H1 (cell line): Measurements from ENCODE around the gene TLCD5. TPM values are rescaled to one million over a fixed set of nuclear protein-coding genes. Genes with fewer than 3 reads are reported as not detected.

Experiments
- CTCF ChIA-PET: fragments of 300-600 bp; sonication (Branson Sonifier 250); formaldehyde crosslinking; loops from one replicate; lab custom pipeline; 2021; ENCODE audit not compliant: partially characterized antibody; lab: Charles Lee
- POLR2A ChIA-PET: fragments of 300-600 bp; sonication (Branson Sonifier 250); formaldehyde crosslinking; loops from one replicate; lab custom pipeline; 2021; ENCODE audit warnings: inconsistent platforms; ENCODE audit not compliant: partially characterized antibody; lab: Charles Lee
- DNase-seq, 2 experiments: peaks; one replicate each; pipeline versions ENCODE4 v3.0.0 to v3.0.0-alpha.2; 2010 to 2022; ENCODE audit warnings: low spot score in 2 of 2, low read depth in 1 of 2, mixed read lengths in 1 of 2
- FAIRE-seq: peaks from 2 replicates; lab custom pipeline; 2011; peaks lifted over from hg19 to GRCh38; lab: Jason Lieb, UNC
- H2AFZ ChIP-seq: 2 replicates; pipeline ENCODE4 v1.8.1; 2012; ENCODE audit warnings: low read length, inconsistent platforms
- H2AK5ac ChIP-seq: 2 replicates; pipeline ENCODE4 v1.6.1; 2013; ENCODE audit warnings: low read depth, low read length
- H2BK120ac ChIP-seq: replicated peaks from 2 replicates; pipeline ENCODE3; 2013; ENCODE audit warnings: low read depth, low read length, inconsistent platforms
- H2BK12ac ChIP-seq: 2 replicates; pipeline ENCODE4 v1.6.1; 2013; ENCODE audit warnings: low read depth, low read length
- H2BK15ac ChIP-seq: 2 replicates; pipeline ENCODE4 v1.6.1; 2013; ENCODE audit warnings: low read length
- H2BK20ac ChIP-seq: 2 replicates; pipeline ENCODE4 v1.6.1; 2013; ENCODE audit warnings: low read length
- H2BK5ac ChIP-seq: 2 replicates; pipeline ENCODE4 v1.6.1; 2013; ENCODE audit warnings: low read depth, low read length
- H3K14ac ChIP-seq: 2 replicates; pipeline ENCODE4 v1.6.1; 2013; ENCODE audit warnings: inconsistent platforms; ENCODE audit not compliant: insufficient read length
- H3K18ac ChIP-seq: 2 replicates; pipeline ENCODE4 v1.6.1; 2013; ENCODE audit warnings: low read length; ENCODE audit errors: extremely low read depth
- H3K23ac ChIP-seq: 2 replicates; pipeline ENCODE4 v1.6.1; 2013; ENCODE audit warnings: inconsistent platforms; ENCODE audit not compliant: insufficient read length
- H3K23me2 ChIP-seq: 2 replicates; pipeline ENCODE4 v1.6.1; 2013; ENCODE audit warnings: low read depth, low read length
- H3K27ac ChIP-seq: 2 replicates; pipeline ENCODE4 v1.6.1; 2011; ENCODE audit warnings: low read depth, low read length, inconsistent platforms
- H3K27me3 ChIP-seq, 4 experiments: replicated peaks in 1 of 4; 1 replicate in 1 of 4; 2 replicates in 3 of 4; pipeline versions ENCODE4 v1.6.1 to v1.8.1; 2011 to 2013; ENCODE audit warnings: low read length in 3 of 4, mild to moderate bottlenecking in 3 of 4, inconsistent platforms in 2 of 4, mixed read lengths in 2 of 4, moderate library complexity in 1 of 4; ENCODE audit not compliant: control insufficient read depth in 3 of 4, insufficient read depth in 3 of 4; ENCODE audit errors: extremely low read depth in 1 of 4
- H3K36me3 ChIP-seq, 4 experiments: 2 replicates each; pipeline versions ENCODE4 v1.6.1 to v1.8.1; 2011 to 2013; ENCODE audit warnings: mild to moderate bottlenecking in 4 of 4, low read length in 3 of 4, moderate library complexity in 2 of 4, control low read depth in 1 of 4, inconsistent platforms in 1 of 4; ENCODE audit not compliant: insufficient read depth in 4 of 4, control insufficient read depth in 2 of 4
- H3K4ac ChIP-seq: replicated peaks from 2 replicates; pipeline ENCODE3; 2013; ENCODE audit warnings: low read length, low read depth, mixed read lengths, inconsistent platforms; ENCODE audit not compliant: insufficient read length
- H3K4me1 ChIP-seq, 4 experiments: replicated peaks in 1 of 4; 1 replicate in 1 of 4; 2 replicates in 3 of 4; pipeline versions ENCODE4 v1.6.1 to v1.8.1; 2011 to 2013; ENCODE audit warnings: low read length in 3 of 4, inconsistent platforms in 2 of 4, mixed read lengths in 1 of 4; ENCODE audit not compliant: insufficient read depth in 4 of 4, control insufficient read depth in 3 of 4
- H3K4me2 ChIP-seq, 2 experiments: 2 replicates each; pipeline versions ENCODE4 v1.6.1 to v1.8.1; 2011 to 2013; ENCODE audit warnings: low read depth in 2 of 2, low read length in 2 of 2, control low read depth in 1 of 2, inconsistent platforms in 1 of 2, mild to moderate bottlenecking in 1 of 2; ENCODE audit not compliant: insufficient read depth in 1 of 2
- H3K4me3 ChIP-seq, 4 experiments: fragments of 200-600, 300-600 bp in 1 of 4; sonication (generic), shearing (Covaris generic), sonication (Bioruptor Twin) in 1 of 4; 2 replicates each; pipeline versions ENCODE4 v1.5.1 to v1.8.1; 2011 to 2016; ENCODE audit warnings: low read length in 4 of 4, low read depth in 3 of 4, control low read depth in 2 of 4, inconsistent platforms in 2 of 4, mild to moderate bottlenecking in 2 of 4, mixed read lengths in 1 of 4, moderate library complexity in 1 of 4; ENCODE audit not compliant: insufficient read depth in 2 of 4; ENCODE audit errors: extremely low read depth in 1 of 4
- H3K56ac ChIP-seq: replicated peaks from 2 replicates; pipeline ENCODE3; 2013; ENCODE audit warnings: low read depth, mild to moderate bottlenecking, mixed read lengths, low read length, inconsistent platforms; ENCODE audit not compliant: insufficient read length
- H3K79me1 ChIP-seq: 2 replicates; pipeline ENCODE4 v1.6.1; 2013; ENCODE audit warnings: low read depth, low read length, control low read depth
- H3K79me2 ChIP-seq, 2 experiments: 2 replicates each; pipeline versions ENCODE4 v1.6.1 to v1.8.1; 2012 to 2013; ENCODE audit warnings: low read length in 2 of 2, mild to moderate bottlenecking in 2 of 2, inconsistent platforms in 1 of 2; ENCODE audit not compliant: insufficient read depth in 2 of 2, control insufficient read depth in 1 of 2
- H3K9ac ChIP-seq, 4 experiments: replicated peaks in 1 of 4; 1 replicate in 1 of 4; 2 replicates in 3 of 4; pipeline versions ENCODE4 v1.6.1 to v1.8.1; 2011 to 2013; ENCODE audit warnings: low read depth in 3 of 4, low read length in 3 of 4, control low read depth in 2 of 4, mild to moderate bottlenecking in 2 of 4, moderate library complexity in 2 of 4, inconsistent platforms in 1 of 4; ENCODE audit errors: extremely low read depth in 1 of 4
- H3K9me3 ChIP-seq, 2 experiments: 2 replicates each; pipeline versions ENCODE4 v1.6.1 to v1.8.1; 2012 to 2013; ENCODE audit warnings: mild to moderate bottlenecking in 2 of 2, moderate library complexity in 2 of 2, control low read depth in 1 of 2, inconsistent platforms in 1 of 2, low read depth in 1 of 2, low read length in 1 of 2, mixed read lengths in 1 of 2; ENCODE audit not compliant: insufficient read depth in 2 of 2
- H4K20me1 ChIP-seq, 2 experiments: replicated peaks in 1 of 2; 2 replicates each; pipeline versions ENCODE3 to v1.8.1; 2011 to 2013; ENCODE audit warnings: inconsistent platforms in 2 of 2, low read length in 2 of 2, mild to moderate bottlenecking in 1 of 2; ENCODE audit not compliant: insufficient read depth in 2 of 2, control insufficient read depth in 1 of 2
- H4K5ac ChIP-seq: 2 replicates; pipeline ENCODE4 v1.6.1; 2013; ENCODE audit warnings: low read length, low read depth, mixed read lengths, inconsistent platforms; ENCODE audit not compliant: insufficient read length
- H4K8ac ChIP-seq: 2 replicates; pipeline ENCODE4 v1.8.0; 2013; ENCODE audit warnings: mild to moderate bottlenecking, moderate library complexity, low read length, inconsistent platforms; ENCODE audit not compliant: insufficient read depth; ENCODE audit errors: extremely low read depth
- H4K91ac ChIP-seq: replicated peaks from 2 replicates; pipeline ENCODE3; 2013; ENCODE audit warnings: low read length, mixed read lengths, inconsistent platforms; ENCODE audit not compliant: insufficient read length
- MAFK ChIP-seq: IDR thresholded peaks from 2 replicates; pipeline ENCODE4 v1.6.1; 2012; ENCODE audit warnings: low read depth, mild to moderate bottlenecking, improper control_type of control experiment, low read length
- NRF1 ChIP-seq: IDR thresholded peaks from 2 replicates; pipeline ENCODE4 v1.6.1; 2011; ENCODE audit warnings: mild to moderate bottlenecking, low read depth, low read length, improper control_type of control experiment
- RFX5 ChIP-seq: IDR thresholded peaks from 2 replicates; pipeline ENCODE4 v1.6.1; 2011; ENCODE audit warnings: low read depth, low read length, improper control_type of control experiment, borderline replicate concordance
- ZNF274 ChIP-seq: IDR thresholded peaks from 2 replicates; pipeline ENCODE4 v1.7.0; 2012; ENCODE audit warnings: low read length, borderline replicate concordance; ENCODE audit errors: extremely low read depth
- WGBS, 2 experiments: shearing (Covaris generic) in 1 of 2; methylation state at CpG; one replicate each; pipeline versions ENCODE4 v1.1.6 to v1.1.7; 2013 to 2015; ENCODE audit warnings: low lambda C conversion rate in 2 of 2, mixed read lengths in 2 of 2, inconsistent platforms in 1 of 2, low coverage in 1 of 2, missing lambda C conversion rate in 1 of 2; ENCODE audit not compliant: insufficient replicate concordance in 2 of 2, insufficient coverage in 1 of 2, insufficient read length in 1 of 2; ENCODE audit errors: extremely low coverage in 1 of 2, missing lambda C conversion rate in 1 of 2; 5-methylcytosine and 5-hydroxymethylcytosine counted together
- polyA plus RNA-seq, 7 experiments: library from polyadenylated mRNA; depleted of rRNA in 3 of 7; stranded (reverse) in 5 of 7; unstranded in 2 of 7; fragments of >200 nt in 5 of 7; fragments of 200-250 nt in 2 of 7; gene quantifications; 1 replicate in 5 of 7; 2 replicates in 1 of 7; 4 replicates in 1 of 7; pipeline versions ENCODE4 v1.2.1 to v1.2.3, GENCODE V29; 2011 to 2013; ENCODE audit warnings: missing spikeins in 2 of 7, mixed read lengths in 2 of 7
- total RNA-seq: library from RNA; stranded (reverse); fragmentation: NEBNext Ultra II Directional; extraction: Animal tissue kit (Norgen Biotek cat#: 25700); gene quantifications from 2 replicates; pipeline ENCODE4 v1.2.1, GENCODE V29; 2021

Gene TLCD5
- total and polyA plus RNA-seq, 2 of the 8 experiments (the other 6 are each of a cell fraction or from before 2014, with no cell fraction given), result 9.5 to 10.1 TPM

GRCh38 chr11:120331301-120331996, 6.3 kb downstream of the TLCD5 start:
- no peak overlapping the region for H3K9ac ChIP-seq
- no peak overlapping the region for H4K91ac ChIP-seq
- H3K23me2 ChIP-seq, result peaks cover 5% of the 10 kb centered on the region
- H3K36me3 ChIP-seq, result peaks cover 0 to 10% (median 3%) of the 10 kb centered on the region in 4 experiments; a peak in 4 of 8 replicates
- CTCF ChIA-PET, result interaction anchor here (1.1 to 1.2 kb wide), 2 partner anchors 28 to 156 kb away, joined by 3 to 4 read pairs; no protein-coding TSS in a partner anchor
- no peak overlapping the region for H3K23ac ChIP-seq
- H3K18ac ChIP-seq, result no peak overlapping the region
- H4K20me1 ChIP-seq, result no peaks in the 10 kb centered on the region
- no peak overlapping the region for H3K14ac ChIP-seq
- WGBS, 2 experiments, result 100% methylated on average over 2 of the region's 2 CpGs; no CpG with 5 or more reads in 1 of the 2 experiments
- no peak overlapping the region for H3K4me3 ChIP-seq
- H3K27ac ChIP-seq, result no peak overlapping the region
- H3K79me2 ChIP-seq, result no peaks in the 10 kb centered on the region; a peak in 1 of 4 replicates
- no peak overlapping the region for H2BK12ac ChIP-seq
- H2BK20ac ChIP-seq, result no peak overlapping the region
- H4K5ac ChIP-seq, result no peak overlapping the region
- FAIRE-seq (no peak), DNase-seq (no peak)
- no peak overlapping the region for H3K4ac ChIP-seq
- H3K79me1 ChIP-seq, result peaks cover 2% of the 10 kb centered on the region; the same call in 1 of the 2 replicates
- no peak overlapping the region for H2BK15ac ChIP-seq
- H4K8ac ChIP-seq, result no peak overlapping the region
- H2AFZ ChIP-seq, result no peak overlapping the region
- POLR2A ChIA-PET, result no interaction called here
- no peaks in the 10 kb centered on the region for H3K9me3 ChIP-seq
- peaks cover 0 to 3% (median 0%) of the 10 kb centered on the region in 4 experiments; a peak in 2 of 7 replicates for H3K4me1 ChIP-seq
- no peaks in the 10 kb centered on the region for H3K27me3 ChIP-seq
- H2BK5ac ChIP-seq, result no peak overlapping the region
- H2AK5ac ChIP-seq, result no peak overlapping the region
- H3K4me2 ChIP-seq, result no peak overlapping the region
- H2BK120ac ChIP-seq, result no peak overlapping the region
- H3K56ac ChIP-seq, result no peak overlapping the region
- TF ChIP-seq MAFK (no peak), ZNF274 (no peak), RFX5 (no peak), NRF1 (no peak)
